Right lobe of liver (tissue), 6 donors: ENCODE measurements around the gene HEATR3. TPM values are rescaled to one million over a fixed set of nuclear protein-coding genes. Genes with fewer than 3 reads are reported as not detected.

ENCODE experiments used
- ATAC-seq, 4 donors: fragments of 200-7000 bp; cut with Tn5 transposase; one replicate each; pipeline ENCODE4 v1.9.1; 2020; ENCODE audit warnings: mild to moderate bottlenecking in 4 of 4, moderate library complexity in 4 of 4
- DNase-seq, 3 donors: peaks; one replicate each; pipeline ENCODE4 v3.0.0-alpha.2; 2020
- H3K27ac ChIP-seq, 3 donors: fragments of 200-600 bp; one replicate each; pipeline ENCODE4 v1.8.0; 2022
- H3K27me3 ChIP-seq, 2 donors: fragments of 200-600 bp; one replicate each; pipeline ENCODE4 v1.8.0; 2022
- H3K36me3 ChIP-seq, 4 donors: fragments of 200-600 bp; sonication (generic) in 1 of 4; one replicate each; pipeline versions ENCODE4 v1.5.1 to v1.8.0; 2017 to 2022; ENCODE audit warnings: control low read depth in 1 of 4
- H3K4me1 ChIP-seq, 4 donors: fragments of 200-600 bp; sonication (generic) in 1 of 4; one replicate each; pipeline versions ENCODE4 v1.5.1 to v1.8.0; 2017 to 2022; ENCODE audit warnings: control low read depth in 1 of 4
- H3K4me3 ChIP-seq, 3 donors: fragments of 200-600 bp; one replicate each; pipeline ENCODE4 v1.8.0; 2022
- H3K9me3 ChIP-seq, 4 donors: fragments of 200-600 bp; sonication (generic) in 1 of 4; one replicate each; pipeline versions ENCODE4 v1.5.1 to v1.8.0; 2017 to 2022; ENCODE audit warnings: control low read depth in 1 of 4
- POLR2A ChIP-seq: fragments of 450-650 bp; IDR thresholded peaks from one replicate; pipeline ENCODE4 v1.6.1; 2017; ENCODE audit warnings: antibody characterized with exemption, mild to moderate bottlenecking
- WGBS: methylation state at CpG from one replicate; pipeline ENCODE4 v1.1.6; 2018; ENCODE audit warnings: low coverage, low lambda C conversion rate; ENCODE audit not compliant: insufficient coverage; ENCODE audit errors: missing lambda C conversion rate; 5-methylcytosine and 5-hydroxymethylcytosine counted together
- intact Hi-C, 2 donors: fragments of 100-400 bp; cut with DNase I; formaldehyde crosslinking; loops; one replicate each; pipeline versions ENCODE4 v1.11.2 to v1.14.1; 2022
- total RNA-seq, 6 experiments: library from RNA; depleted of rRNA in 2 of 6; stranded (reverse); fragments of >200 nt in 2 of 6; fragmentation: NEBNext Ultra II Directional in 3 of 6; extraction: Animal tissue kit (Norgen Biotek cat#: 25700) in 3 of 6; gene quantifications; one replicate each; pipeline versions ENCODE4 v1.1.0 to v1.2.4, GENCODE V29; 2016 to 2023
- TF ChIP-seq, protein P1 (sequence below), 4 donors: fragments of 200-600 bp in 3 of 4; fragments of 450-650 bp in 1 of 4; IDR thresholded peaks; one replicate each; pipeline versions ENCODE4 v1.5.1 to v1.8.0; 2016 to 2022; ENCODE audit warnings: antibody characterized with exemption in 4 of 4, mild to moderate bottlenecking in 2 of 4
- donor health status: DM: no; HTN: yes; CAD: no.
- donor health status: DM: no; HTN: no; CAD: no.
- donor health status: DM: no; HTN: no; CAD: no.
- donor health status: DM: no; HTN: yes; CAD: no.
- donor health status: DM: no; HTN: yes; CAD: no.

Gene HEATR3
- total RNA-seq, 6 experiments from 2014 or later: 8.7 to 21.1 (median 12.2) TPM

DNA sequence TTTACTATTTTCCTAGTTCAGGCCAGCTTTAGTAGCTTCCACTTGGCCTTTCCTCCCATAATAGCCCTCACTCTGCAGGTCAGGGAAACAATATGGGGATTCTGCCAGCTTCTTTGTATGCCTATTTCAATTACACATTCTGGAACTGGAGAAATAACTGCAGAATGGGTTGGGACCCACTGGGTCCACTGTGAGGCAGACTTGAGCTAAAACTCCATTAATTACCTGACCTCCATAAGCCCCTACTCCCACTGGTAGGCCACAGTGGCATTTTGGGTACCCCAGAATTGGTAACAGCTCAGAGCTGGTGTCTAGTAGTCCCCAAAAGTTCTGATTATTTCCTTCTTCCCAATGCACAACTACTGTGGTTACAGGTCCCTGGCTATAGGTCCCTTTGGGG lies 70.6 kb downstream of the HEATR3 start:
- no peaks in the 10 kb centered on the region for H3K27me3 ChIP-seq
- intact Hi-C loops: no loop called here
- H3K36me3 ChIP-seq: no peaks in the 10 kb centered on the region
- no peaks in the 10 kb centered on the region for H3K9me3 ChIP-seq
- ATAC-seq (peak in 1 of 4 donors; percentile 29), DNase-seq (no peak)
- no peak overlapping the region for H3K27ac ChIP-seq
- TF ChIP-seq, protein P1, sequence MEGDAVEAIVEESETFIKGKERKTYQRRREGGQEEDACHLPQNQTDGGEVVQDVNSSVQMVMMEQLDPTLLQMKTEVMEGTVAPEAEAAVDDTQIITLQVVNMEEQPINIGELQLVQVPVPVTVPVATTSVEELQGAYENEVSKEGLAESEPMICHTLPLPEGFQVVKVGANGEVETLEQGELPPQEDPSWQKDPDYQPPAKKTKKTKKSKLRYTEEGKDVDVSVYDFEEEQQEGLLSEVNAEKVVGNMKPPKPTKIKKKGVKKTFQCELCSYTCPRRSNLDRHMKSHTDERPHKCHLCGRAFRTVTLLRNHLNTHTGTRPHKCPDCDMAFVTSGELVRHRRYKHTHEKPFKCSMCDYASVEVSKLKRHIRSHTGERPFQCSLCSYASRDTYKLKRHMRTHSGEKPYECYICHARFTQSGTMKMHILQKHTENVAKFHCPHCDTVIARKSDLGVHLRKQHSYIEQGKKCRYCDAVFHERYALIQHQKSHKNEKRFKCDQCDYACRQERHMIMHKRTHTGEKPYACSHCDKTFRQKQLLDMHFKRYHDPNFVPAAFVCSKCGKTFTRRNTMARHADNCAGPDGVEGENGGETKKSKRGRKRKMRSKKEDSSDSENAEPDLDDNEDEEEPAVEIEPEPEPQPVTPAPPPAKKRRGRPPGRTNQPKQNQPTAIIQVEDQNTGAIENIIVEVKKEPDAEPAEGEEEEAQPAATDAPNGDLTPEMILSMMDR (IDR thresholded peaks at IDR 0.05): peak in 1 of 4 donors; percentile 23
- TF ChIP-seq POLR2A: no peak
- H3K4me1 ChIP-seq: no peaks in the 10 kb centered on the region
- H3K4me3 ChIP-seq: no peak overlapping the region

DNA sequence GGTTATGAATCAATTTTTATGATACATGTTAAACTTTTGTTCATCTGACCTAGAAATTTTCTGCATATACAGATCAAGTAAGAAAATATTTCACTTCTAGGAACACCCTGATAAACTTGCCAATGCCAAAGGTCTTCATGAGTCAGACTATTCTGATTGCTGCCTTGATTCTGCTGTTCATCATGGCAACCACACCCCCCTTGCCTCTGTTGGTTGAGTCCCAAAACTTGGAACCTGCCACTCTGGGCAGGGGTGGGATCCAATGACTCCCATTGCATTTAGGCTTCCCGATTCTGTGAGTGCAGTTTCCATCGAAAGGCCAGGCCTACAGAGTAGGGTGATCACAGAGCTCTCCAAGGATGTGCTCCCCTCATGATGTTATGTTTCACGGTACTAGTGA lies 71.5 kb downstream of the HEATR3 start:
- intact Hi-C loops: no loop called here
- ATAC-seq: no peak
- no peaks in the 10 kb centered on the region for H3K4me1 ChIP-seq
- no peak overlapping the region for H3K27ac ChIP-seq
- no peak for DNase-seq
- H3K36me3 ChIP-seq: no peaks in the 10 kb centered on the region
- no peaks in the 10 kb centered on the region for H3K9me3 ChIP-seq
- TF ChIP-seq, protein P1 (IDR thresholded peaks at IDR 0.05): no peak
- TF ChIP-seq POLR2A: no peak
- H3K4me3 ChIP-seq: no peak overlapping the region
- no peaks in the 10 kb centered on the region for H3K27me3 ChIP-seq
- no CpG with 5 or more reads among the region's 3 CpGs for WGBS

DNA sequence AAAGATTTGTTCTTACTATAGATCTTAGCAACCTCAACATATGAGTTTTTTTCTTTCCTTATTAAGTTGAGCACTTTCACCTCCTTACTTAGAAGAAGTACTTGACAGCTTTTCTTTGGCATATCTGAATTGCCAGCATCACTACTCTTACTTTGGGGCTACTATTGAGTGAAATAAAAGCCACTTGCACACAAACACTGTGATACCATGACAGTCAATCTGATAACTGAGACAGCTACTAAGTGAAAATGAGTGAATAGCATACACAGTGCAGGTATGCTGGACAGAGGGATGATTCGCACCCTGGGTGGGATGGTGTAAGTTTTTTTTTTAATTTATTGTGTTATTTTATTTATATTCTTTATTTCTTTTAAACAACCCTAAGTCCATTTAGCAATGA lies 73.8 kb downstream of the HEATR3 start:
- H3K27ac ChIP-seq: no peak overlapping the region
- ATAC-seq (no peak), DNase-seq (no peak)
- TF ChIP-seq, protein P1 (IDR thresholded peaks at IDR 0.05): no peak
- no peak for TF ChIP-seq POLR2A
- H3K4me3 ChIP-seq: no peak overlapping the region
- H3K4me1 ChIP-seq: no peaks in the 10 kb centered on the region
- no peaks in the 10 kb centered on the region for H3K36me3 ChIP-seq
- no peaks in the 10 kb centered on the region for H3K27me3 ChIP-seq
- intact Hi-C loops: no loop called here
- WGBS: 93% methylated on average over 1 of the region's 1 CpG
- H3K9me3 ChIP-seq: no peaks in the 10 kb centered on the region

DNA sequence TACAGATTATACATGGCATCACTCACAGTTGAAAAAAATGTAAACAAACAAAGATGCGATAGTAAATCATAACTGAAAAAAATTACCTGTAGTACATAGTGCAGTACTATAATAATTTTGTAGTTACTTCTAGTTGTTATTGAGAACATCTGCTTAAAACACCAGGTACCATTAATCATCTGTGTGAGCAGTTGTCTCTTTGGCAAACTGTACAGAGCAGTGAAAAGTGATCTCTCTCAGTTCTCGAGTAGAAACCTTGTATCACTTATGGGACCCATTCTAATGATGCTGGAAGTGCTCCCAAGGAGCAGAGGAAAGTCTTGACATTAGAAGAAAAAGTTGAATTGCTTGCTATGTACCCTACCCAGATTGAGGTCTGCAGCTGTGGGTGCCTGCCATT lies 78.4 kb downstream of the HEATR3 start:
- no peak for TF ChIP-seq POLR2A
- TF ChIP-seq, protein P1 (IDR thresholded peaks at IDR 0.05): no peak
- Histone ChIP-seq H3K27ac (no peak overlapping the region), H3K9me3 (no peaks in the 10 kb centered on the region), H3K27me3 (no peaks in the 10 kb centered on the region), H3K4me3 (no peak overlapping the region), H3K4me1 (peaks cover 0 to 9% (median 0%) of the 10 kb centered on the region in 4 donors), H3K36me3 (no peaks in the 10 kb centered on the region)
- 90% methylated on average over 2 of the region's 2 CpGs for WGBS
- no peak for DNase-seq
- intact Hi-C loops: no loop called here
- ATAC-seq: no peak
